Measurements from ENCODE around the gene SLC22A15.

- TF ChIP-seq ZSCAN4 (tag by site-specific recombination; IDR thresholded peaks at IDR 0.05) (no peak), ZNF600 (tag by site-specific recombination; IDR thresholded peaks at IDR 0.05) (no peak), PRDM4 (tag by site-specific recombination; IDR thresholded peaks at IDR 0.05) (no peak), ZSCAN23 (tag by site-specific recombination; IDR thresholded peaks at IDR 0.05) (no peak), ZNF133 (tag by site-specific recombination; IDR thresholded peaks at IDR 0.05) (no peak)
- TF ChIP-seq, protein P1, sequence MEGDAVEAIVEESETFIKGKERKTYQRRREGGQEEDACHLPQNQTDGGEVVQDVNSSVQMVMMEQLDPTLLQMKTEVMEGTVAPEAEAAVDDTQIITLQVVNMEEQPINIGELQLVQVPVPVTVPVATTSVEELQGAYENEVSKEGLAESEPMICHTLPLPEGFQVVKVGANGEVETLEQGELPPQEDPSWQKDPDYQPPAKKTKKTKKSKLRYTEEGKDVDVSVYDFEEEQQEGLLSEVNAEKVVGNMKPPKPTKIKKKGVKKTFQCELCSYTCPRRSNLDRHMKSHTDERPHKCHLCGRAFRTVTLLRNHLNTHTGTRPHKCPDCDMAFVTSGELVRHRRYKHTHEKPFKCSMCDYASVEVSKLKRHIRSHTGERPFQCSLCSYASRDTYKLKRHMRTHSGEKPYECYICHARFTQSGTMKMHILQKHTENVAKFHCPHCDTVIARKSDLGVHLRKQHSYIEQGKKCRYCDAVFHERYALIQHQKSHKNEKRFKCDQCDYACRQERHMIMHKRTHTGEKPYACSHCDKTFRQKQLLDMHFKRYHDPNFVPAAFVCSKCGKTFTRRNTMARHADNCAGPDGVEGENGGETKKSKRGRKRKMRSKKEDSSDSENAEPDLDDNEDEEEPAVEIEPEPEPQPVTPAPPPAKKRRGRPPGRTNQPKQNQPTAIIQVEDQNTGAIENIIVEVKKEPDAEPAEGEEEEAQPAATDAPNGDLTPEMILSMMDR (tag by site-specific recombination; IDR thresholded peaks at IDR 0.05), result no peak
These were observed 42.7 kb upstream of the SLC22A15 start for GRCh38 chr1:115933625-115934024.
